ENCODE results near the gene UBE2H. TPM values are rescaled to one million over a fixed set of nuclear protein-coding genes. Genes with fewer than 3 reads are reported as not detected.
A peak's percentile ranks its signal among the peaks of the same experiment; 100 is the strongest.

UBE2H gene
- total and polyA plus RNA-seq, 2 experiments from 2014 or later, result 73.4 to 98.9 TPM

DNA sequence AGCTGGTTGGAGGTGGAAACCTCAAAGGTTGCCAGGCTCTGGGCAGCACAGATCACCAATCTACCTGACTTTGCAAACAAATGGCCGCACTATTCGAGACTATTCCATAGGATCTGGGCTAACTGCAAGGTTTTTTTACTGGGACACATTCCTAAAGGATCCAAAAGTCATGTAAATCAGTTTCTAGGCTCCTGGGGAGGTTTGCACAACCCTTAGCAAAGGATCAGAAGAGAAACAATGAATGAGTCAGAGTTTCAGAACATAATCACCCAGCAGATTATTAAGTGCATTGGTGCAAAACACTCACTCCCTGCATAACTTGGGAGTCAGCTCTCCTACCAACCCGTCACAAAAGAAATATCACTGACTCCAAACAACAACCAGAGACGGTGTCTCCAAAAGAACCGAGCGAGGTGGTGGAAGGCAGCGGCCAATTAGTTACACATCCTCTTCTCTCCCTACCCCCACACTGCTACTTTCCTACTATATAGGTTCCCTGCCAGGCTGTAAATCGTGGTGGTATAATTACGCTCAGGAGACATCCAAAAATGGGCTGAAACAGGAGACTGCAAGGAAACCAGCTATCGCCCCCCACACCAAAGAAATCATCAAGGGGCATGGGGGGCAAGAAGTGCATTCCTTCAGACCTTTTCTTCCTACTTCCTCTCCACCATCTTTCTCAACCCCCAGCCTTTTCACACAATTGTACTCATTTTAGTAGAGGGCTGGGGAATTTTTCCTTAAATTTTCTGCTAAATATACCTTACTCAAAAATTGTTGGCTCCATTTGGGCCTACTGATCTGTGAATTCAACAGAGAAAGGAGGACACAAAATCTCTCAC, 3.2 kb downstream of the UBE2H start:
- no peaks in the 10 kb centered on the region for H3K9me2 ChIP-seq (replicated peaks; ENCODE audit: insufficient read depth)
- H3K27me3 ChIP-seq, result no peaks in the 10 kb centered on the region
- 4% methylated on average over 10 of the region's 10 CpGs for WGBS (ENCODE audit: low lambda C conversion rate, missing lambda C conversion rate)
- H3K36me3 ChIP-seq (replicated peaks; ENCODE audit: insufficient read depth, low read depth), result no peaks in the 10 kb centered on the region
- H4K20me1 ChIP-seq (ENCODE audit: insufficient read depth, poor library complexity, severe bottlenecking), result peaks cover 33% of the 10 kb centered on the region
- H2AFZ ChIP-seq, result no peak overlapping the region
- TF ChIP-seq EZH2phosphoT487 (IDR thresholded peaks at IDR 0.05; ENCODE audit: low read depth, severe bottlenecking, unreplicated experiment) (no peak), EZH2 (IDR thresholded peaks at IDR 0.05; ENCODE audit: borderline replicate concordance) (no peak)
- TF ChIP-seq, protein P1, sequence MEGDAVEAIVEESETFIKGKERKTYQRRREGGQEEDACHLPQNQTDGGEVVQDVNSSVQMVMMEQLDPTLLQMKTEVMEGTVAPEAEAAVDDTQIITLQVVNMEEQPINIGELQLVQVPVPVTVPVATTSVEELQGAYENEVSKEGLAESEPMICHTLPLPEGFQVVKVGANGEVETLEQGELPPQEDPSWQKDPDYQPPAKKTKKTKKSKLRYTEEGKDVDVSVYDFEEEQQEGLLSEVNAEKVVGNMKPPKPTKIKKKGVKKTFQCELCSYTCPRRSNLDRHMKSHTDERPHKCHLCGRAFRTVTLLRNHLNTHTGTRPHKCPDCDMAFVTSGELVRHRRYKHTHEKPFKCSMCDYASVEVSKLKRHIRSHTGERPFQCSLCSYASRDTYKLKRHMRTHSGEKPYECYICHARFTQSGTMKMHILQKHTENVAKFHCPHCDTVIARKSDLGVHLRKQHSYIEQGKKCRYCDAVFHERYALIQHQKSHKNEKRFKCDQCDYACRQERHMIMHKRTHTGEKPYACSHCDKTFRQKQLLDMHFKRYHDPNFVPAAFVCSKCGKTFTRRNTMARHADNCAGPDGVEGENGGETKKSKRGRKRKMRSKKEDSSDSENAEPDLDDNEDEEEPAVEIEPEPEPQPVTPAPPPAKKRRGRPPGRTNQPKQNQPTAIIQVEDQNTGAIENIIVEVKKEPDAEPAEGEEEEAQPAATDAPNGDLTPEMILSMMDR (IDR thresholded peaks at IDR 0.05; ENCODE audit: poor library complexity), result no peak
- no peaks in the 10 kb centered on the region for H3K9me3 ChIP-seq (ENCODE audit: low read depth)
- DNase-seq (ENCODE audit: low spot score), result peak; percentile 62
- H3K4me2 ChIP-seq, result peak overlapping the region; percentile 78
- H3K27ac ChIP-seq, result peak overlapping the region; percentile 92
- peaks cover 24% of the 10 kb centered on the region for H3K4me1 ChIP-seq (ENCODE audit: insufficient read depth)
- peak overlapping the region; percentile 85 for H3K4me3 ChIP-seq
- peaks cover 73% of the 10 kb centered on the region for H3K79me2 ChIP-seq

GRCh38 chr7:129948877-129949291, 3.9 kb downstream of the UBE2H start:
- under 1% methylated on average over 10 of the region's 10 CpGs for WGBS (ENCODE audit: low lambda C conversion rate, missing lambda C conversion rate)
- Histone ChIP-seq H3K9me2 (replicated peaks; ENCODE audit: insufficient read depth) (no peaks in the 10 kb centered on the region), H3K36me3 (replicated peaks; ENCODE audit: insufficient read depth, low read depth) (no peaks in the 10 kb centered on the region), H3K79me2 (peaks cover 79% of the 10 kb centered on the region), H3K4me1 (ENCODE audit: insufficient read depth) (peaks cover 24% of the 10 kb centered on the region), H3K4me2 (peak overlapping the region; percentile 78), H3K4me3 (peak overlapping the region; percentile 85), H3K27me3 (no peaks in the 10 kb centered on the region), H3K27ac (peak overlapping the region; percentile 92), H4K20me1 (ENCODE audit: insufficient read depth, poor library complexity, severe bottlenecking) (peaks cover 38% of the 10 kb centered on the region), H2AFZ (no peak overlapping the region), H3K9me3 (ENCODE audit: low read depth) (no peaks in the 10 kb centered on the region)
- TF ChIP-seq, protein P1 (IDR thresholded peaks at IDR 0.05; ENCODE audit: poor library complexity), result no peak
- TF ChIP-seq EZH2 (IDR thresholded peaks at IDR 0.05; ENCODE audit: borderline replicate concordance), result no peak
- no peak for TF ChIP-seq EZH2phosphoT487 (IDR thresholded peaks at IDR 0.05; ENCODE audit: low read depth, severe bottlenecking, unreplicated experiment)
- peak; percentile 93 for DNase-seq (ENCODE audit: low spot score)

- Histone ChIP-seq H3K79me2 (peaks cover 85% of the 10 kb centered on the region), H3K9me2 (replicated peaks; ENCODE audit: insufficient read depth) (no peaks in the 10 kb centered on the region), H3K27me3 (no peaks in the 10 kb centered on the region), H3K9me3 (ENCODE audit: low read depth) (no peaks in the 10 kb centered on the region), H3K27ac (peak overlapping the region; percentile 92), H3K4me3 (no peak overlapping the region), H3K4me2 (peak overlapping the region; percentile 78), H4K20me1 (ENCODE audit: insufficient read depth, poor library complexity, severe bottlenecking) (peaks cover 44% of the 10 kb centered on the region), H2AFZ (no peak overlapping the region), H3K36me3 (replicated peaks; ENCODE audit: insufficient read depth, low read depth) (no peaks in the 10 kb centered on the region), H3K4me1 (ENCODE audit: insufficient read depth) (peaks cover 24% of the 10 kb centered on the region)
- TF ChIP-seq EZH2 (IDR thresholded peaks at IDR 0.05; ENCODE audit: borderline replicate concordance), result no peak
- no peak for DNase-seq (ENCODE audit: low spot score)
- WGBS (ENCODE audit: low lambda C conversion rate, missing lambda C conversion rate), result 87% methylated on average over 5 of the region's 5 CpGs
Measured at GRCh38 chr7:129948338-129948737, 4.4 kb downstream of the UBE2H start.

- Histone ChIP-seq H3K9me2 (replicated peaks; ENCODE audit: insufficient read depth) (no peaks in the 10 kb centered on the region), H2AFZ (no peak overlapping the region), H3K4me1 (ENCODE audit: insufficient read depth) (peaks cover 24% of the 10 kb centered on the region), H3K79me2 (peaks cover 91% of the 10 kb centered on the region), H3K27me3 (no peaks in the 10 kb centered on the region), H3K9me3 (ENCODE audit: low read depth) (no peaks in the 10 kb centered on the region), H4K20me1 (ENCODE audit: insufficient read depth, poor library complexity, severe bottlenecking) (peaks cover 50% of the 10 kb centered on the region), H3K4me2 (peak overlapping the region; percentile 78), H3K4me3 (no peak overlapping the region), H3K36me3 (replicated peaks; ENCODE audit: insufficient read depth, low read depth) (no peaks in the 10 kb centered on the region), H3K27ac (peak overlapping the region; percentile 92)
- TF ChIP-seq, protein P1 (IDR thresholded peaks at IDR 0.05; ENCODE audit: poor library complexity), result no peak
- TF ChIP-seq EZH2phosphoT487 (IDR thresholded peaks at IDR 0.05; ENCODE audit: low read depth, severe bottlenecking, unreplicated experiment), result no peak
- TF ChIP-seq EZH2 (IDR thresholded peaks at IDR 0.05; ENCODE audit: borderline replicate concordance), result no peak
- DNase-seq (ENCODE audit: low spot score), result no peak
- 77% methylated on average over 8 of the region's 8 CpGs for WGBS (ENCODE audit: low lambda C conversion rate, missing lambda C conversion rate)
Measured at GRCh38 chr7:129947701-129948100, 5.1 kb downstream of the UBE2H start.
